Type B pancreatic cell (in vitro differentiated cells): Measurements from ENCODE around the gene FAM170B. TPM values are rescaled to one million over a fixed set of nuclear protein-coding genes. Genes with fewer than 3 reads are reported as not detected.
A peak's percentile ranks its signal among the peaks of the same experiment; 100 is the strongest.

Source experiments
- DNase-seq: peaks from one replicate; pipeline ENCODE4 v3.0.0; 2021; ENCODE audit warnings: mixed read lengths; ENCODE audit not compliant: unreplicated experiment; ENCODE audit errors: extremely low spot score
- H3K27ac Mint-ChIP-seq: 2 replicates; pipeline ENCODE4 v1.8.0; 2021; ENCODE audit warnings: mild to moderate bottlenecking, mixed read lengths
- H3K27me3 Mint-ChIP-seq: 2 replicates; pipeline ENCODE4 v1.8.0; 2021; ENCODE audit warnings: mixed read lengths
- H3K36me3 Mint-ChIP-seq: 2 replicates; pipeline ENCODE4 v1.8.0; 2021; ENCODE audit warnings: mixed read lengths
- H3K4me1 Mint-ChIP-seq: one replicate; pipeline ENCODE4 v1.8.0; 2021; ENCODE audit warnings: mixed read lengths; ENCODE audit not compliant: unreplicated experiment
- H3K4me3 Mint-ChIP-seq: 2 replicates; pipeline ENCODE4 v1.8.0; 2021; ENCODE audit warnings: mild to moderate bottlenecking, mixed read lengths
- H3K9me3 Mint-ChIP-seq: 2 replicates; pipeline ENCODE4 v1.8.0; 2021; ENCODE audit warnings: mixed read lengths
- total RNA-seq: library from RNA; stranded (reverse); gene quantifications from 2 replicates; pipeline ENCODE4 v1.2.1, GENCODE V29; 2021; ENCODE audit warnings: low replicate concordance
- TF ChIP-seq, protein P1 (sequence below): fragments of 200-600 bp; sonication (generic); conservative IDR thresholded peaks from 2 replicates; pipeline ENCODE4 v1.5.0; 2021; ENCODE audit warnings: antibody characterized with exemption, mild to moderate bottlenecking

FAM170B gene
- total RNA-seq, 1 donor from 2014 or later = not detected

DNA sequence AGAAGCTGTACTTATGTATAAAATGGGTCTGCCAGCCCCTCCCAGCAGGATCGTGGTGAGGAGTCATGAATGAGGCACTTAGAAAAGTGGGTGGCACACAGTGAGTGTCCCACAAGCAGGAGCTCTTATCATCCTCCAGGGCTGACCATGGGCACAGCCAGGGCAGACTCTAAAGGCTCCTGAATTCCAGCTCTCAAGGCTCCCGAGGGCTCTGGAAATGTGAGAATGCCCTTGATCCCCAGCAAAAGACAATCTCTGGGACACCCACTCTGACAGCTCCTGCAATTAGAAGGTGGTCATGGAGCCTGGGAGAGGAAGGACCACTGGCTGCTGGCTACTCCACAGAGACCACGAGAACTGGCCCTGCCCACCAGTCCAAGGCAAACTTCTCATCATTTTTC, 20.1 kb downstream of the FAM170B start:
- TF ChIP-seq, protein P1, sequence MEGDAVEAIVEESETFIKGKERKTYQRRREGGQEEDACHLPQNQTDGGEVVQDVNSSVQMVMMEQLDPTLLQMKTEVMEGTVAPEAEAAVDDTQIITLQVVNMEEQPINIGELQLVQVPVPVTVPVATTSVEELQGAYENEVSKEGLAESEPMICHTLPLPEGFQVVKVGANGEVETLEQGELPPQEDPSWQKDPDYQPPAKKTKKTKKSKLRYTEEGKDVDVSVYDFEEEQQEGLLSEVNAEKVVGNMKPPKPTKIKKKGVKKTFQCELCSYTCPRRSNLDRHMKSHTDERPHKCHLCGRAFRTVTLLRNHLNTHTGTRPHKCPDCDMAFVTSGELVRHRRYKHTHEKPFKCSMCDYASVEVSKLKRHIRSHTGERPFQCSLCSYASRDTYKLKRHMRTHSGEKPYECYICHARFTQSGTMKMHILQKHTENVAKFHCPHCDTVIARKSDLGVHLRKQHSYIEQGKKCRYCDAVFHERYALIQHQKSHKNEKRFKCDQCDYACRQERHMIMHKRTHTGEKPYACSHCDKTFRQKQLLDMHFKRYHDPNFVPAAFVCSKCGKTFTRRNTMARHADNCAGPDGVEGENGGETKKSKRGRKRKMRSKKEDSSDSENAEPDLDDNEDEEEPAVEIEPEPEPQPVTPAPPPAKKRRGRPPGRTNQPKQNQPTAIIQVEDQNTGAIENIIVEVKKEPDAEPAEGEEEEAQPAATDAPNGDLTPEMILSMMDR = no peak
- no peak for DNase-seq
- peak overlapping the region; percentile 86 for H3K4me3 Mint-ChIP-seq
- no peaks in the 10 kb centered on the region for H3K36me3 Mint-ChIP-seq
- no peaks in the 10 kb centered on the region for H3K9me3 Mint-ChIP-seq
- H3K27me3 Mint-ChIP-seq = peaks cover 47% of the 10 kb centered on the region
- no peak overlapping the region for H3K27ac Mint-ChIP-seq
- peaks cover 4% of the 10 kb centered on the region for H3K4me1 Mint-ChIP-seq

DNA sequence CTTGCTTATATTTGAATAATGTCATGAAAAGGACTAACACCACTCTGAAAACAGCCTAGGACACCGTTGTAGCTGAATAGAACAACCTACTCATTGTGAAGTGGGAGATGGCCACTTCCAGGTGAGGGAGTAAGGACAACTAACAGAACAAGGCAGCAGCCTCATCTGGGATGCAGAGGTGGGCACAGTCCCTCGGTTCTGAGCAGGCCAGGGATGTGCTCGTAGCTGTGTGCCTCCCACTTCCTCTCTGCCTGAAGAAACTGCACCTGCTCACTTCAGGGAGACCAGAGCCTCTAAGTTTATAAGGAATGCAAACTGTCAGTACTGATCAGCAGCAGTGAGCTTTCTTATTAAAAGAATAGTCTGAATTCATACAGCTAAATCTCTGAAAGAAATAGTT, 21.0 kb downstream of the FAM170B start:
- Mint-ChIP-seq H3K36me3 (no peaks in the 10 kb centered on the region), H3K4me1 (peaks cover 4% of the 10 kb centered on the region), H3K9me3 (no peaks in the 10 kb centered on the region), H3K27ac (no peak overlapping the region), H3K27me3 (peaks cover 39% of the 10 kb centered on the region), H3K4me3 (no peak overlapping the region)
- no peak for DNase-seq
- TF ChIP-seq, protein P1 = no peak

DNA sequence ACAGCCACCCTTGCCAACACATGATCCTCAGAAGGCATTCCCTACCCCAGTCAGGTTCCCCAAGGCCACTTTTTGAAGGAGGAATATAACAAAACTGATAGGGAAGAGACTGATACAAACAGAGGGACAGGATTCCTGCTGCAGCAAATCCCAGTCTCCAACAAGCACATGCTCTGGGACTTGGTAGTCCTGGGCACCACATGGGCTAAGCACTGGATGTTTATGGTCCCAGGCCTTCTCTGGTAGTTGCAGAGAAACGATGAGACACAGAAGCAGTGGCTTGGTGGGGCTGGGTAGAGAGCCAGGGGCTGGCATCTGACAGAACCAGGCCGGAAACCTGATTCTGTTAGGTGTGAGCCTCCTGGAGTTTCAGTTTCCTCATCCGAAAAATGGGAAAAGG, 21.7 kb downstream of the FAM170B start:
- TF ChIP-seq, protein P1 = no peak
- Mint-ChIP-seq H3K4me1 (peaks cover 4% of the 10 kb centered on the region), H3K9me3 (no peaks in the 10 kb centered on the region), H3K4me3 (no peak overlapping the region), H3K27me3 (peaks cover 33% of the 10 kb centered on the region), H3K27ac (no peak overlapping the region), H3K36me3 (no peaks in the 10 kb centered on the region)
- DNase-seq = no peak

DNA sequence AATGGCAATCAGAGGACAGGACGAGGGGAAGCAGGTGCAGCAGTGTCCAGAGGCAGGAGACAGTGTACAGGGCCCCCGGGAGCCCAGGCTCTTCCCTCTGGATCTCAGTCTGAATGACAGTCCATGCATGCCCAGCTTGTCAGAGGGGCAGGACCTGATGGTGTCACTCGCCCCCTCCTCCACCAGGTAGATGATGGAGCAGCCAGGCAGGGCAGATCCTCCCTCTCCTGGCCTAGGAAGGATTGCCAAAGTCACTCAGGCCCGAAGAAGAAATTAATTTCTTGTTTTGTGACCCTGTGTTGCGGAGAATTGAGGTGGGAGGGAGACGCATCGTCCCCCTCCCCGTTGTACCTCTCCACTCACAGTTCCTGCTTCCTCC, 22.5 kb downstream of the FAM170B start:
- no peak overlapping the region for H3K27ac Mint-ChIP-seq
- no peaks in the 10 kb centered on the region for H3K9me3 Mint-ChIP-seq
- peaks cover 4% of the 10 kb centered on the region for H3K4me1 Mint-ChIP-seq
- peaks cover 29% of the 10 kb centered on the region for H3K27me3 Mint-ChIP-seq
- no peak for DNase-seq
- no peaks in the 10 kb centered on the region for H3K36me3 Mint-ChIP-seq
- TF ChIP-seq, protein P1 = no peak
- no peak overlapping the region for H3K4me3 Mint-ChIP-seq

DNA sequence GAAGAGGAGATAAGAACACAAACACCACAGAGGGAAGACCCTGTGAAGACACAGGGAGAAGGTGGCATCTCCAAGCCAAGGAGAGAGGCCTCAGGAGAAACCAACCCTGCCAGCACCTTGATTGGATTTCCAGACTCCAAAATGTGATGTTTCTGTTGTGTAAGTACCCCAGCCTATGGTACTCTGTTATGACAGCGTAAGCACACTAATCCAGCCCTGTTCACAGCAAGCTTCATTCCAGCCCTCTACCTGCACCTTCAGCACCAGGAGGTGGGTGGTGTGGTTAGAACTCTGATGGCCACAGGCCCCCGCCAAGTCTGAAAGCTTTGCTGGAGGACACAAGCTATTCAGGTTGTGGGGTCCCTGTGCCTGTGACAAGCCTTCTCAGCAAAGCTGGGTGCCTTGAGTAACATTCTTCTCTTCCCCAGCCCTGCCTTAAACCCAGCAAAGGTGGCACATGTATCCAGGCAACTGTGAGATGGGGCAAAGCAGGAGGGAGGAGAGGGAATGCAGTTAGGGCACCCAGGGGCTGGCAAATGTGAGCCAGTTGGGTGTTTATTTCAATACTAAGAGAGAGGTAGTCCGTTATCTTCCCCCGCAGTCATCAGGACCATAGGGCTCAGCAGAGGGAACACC, 23.0 kb downstream of the FAM170B start:
- Mint-ChIP-seq H3K4me3 (no peak overlapping the region), H3K27ac (no peak overlapping the region), H3K27me3 (peaks cover 25% of the 10 kb centered on the region), H3K4me1 (peaks cover 4% of the 10 kb centered on the region), H3K36me3 (no peaks in the 10 kb centered on the region), H3K9me3 (no peaks in the 10 kb centered on the region)
- DNase-seq = no peak
- TF ChIP-seq, protein P1 = no peak
